LNCaP clone FGC (cell line): Measurements from ENCODE around the gene AGMO.

Experiments
- DNase-seq: peaks from one replicate; pipeline ENCODE4 v3.0.0-alpha.2; 2011; ENCODE audit warnings: low read depth
- H3K4me3 ChIP-seq: 2 replicates; pipeline ENCODE4 v1.5.1; 2011; ENCODE audit warnings: mild to moderate bottlenecking, low read depth, low read length, control low read depth
- CTCF ChIP-seq: IDR thresholded peaks from 2 replicates; pipeline ENCODE4 v1.5.1; 2012; ENCODE audit warnings: mild to moderate bottlenecking; ENCODE audit not compliant: control insufficient read depth, insufficient read depth; ENCODE audit errors: extremely low read depth

Gene AGMO

GRCh38 chr7:15452670-15453069 is 109.1 kb downstream of the AGMO start:
- no peak for DNase-seq
- no peak for TF ChIP-seq CTCF
- no peak overlapping the region for H3K4me3 ChIP-seq

- no peak overlapping the region for H3K4me3 ChIP-seq
- no peak for DNase-seq
- no peak for TF ChIP-seq CTCF
These were observed 115.1 kb downstream of the AGMO start for GRCh38 chr7:15446722-15447121.

GRCh38 chr7:15446280-15446679 is 115.5 kb downstream of the AGMO start:
- H3K4me3 ChIP-seq = no peak overlapping the region
- no peak for DNase-seq
- TF ChIP-seq CTCF = no peak

GRCh38 chr7:15441915-15442314 is 119.9 kb downstream of the AGMO start:
- no peak for TF ChIP-seq CTCF
- H3K4me3 ChIP-seq = no peak overlapping the region
- no peak for DNase-seq

- no peak overlapping the region for H3K4me3 ChIP-seq
- DNase-seq = no peak
- no peak for TF ChIP-seq CTCF
These were observed 121.3 kb downstream of the AGMO start for GRCh38 chr7:15440482-15440881.

GRCh38 chr7:15439853-15440252 is 122.0 kb downstream of the AGMO start:
- DNase-seq = no peak
- TF ChIP-seq CTCF = no peak
- no peak overlapping the region for H3K4me3 ChIP-seq

GRCh38 chr7:15433151-15433550 is 128.7 kb downstream of the AGMO start:
- H3K4me3 ChIP-seq = no peak overlapping the region
- no peak for DNase-seq
- TF ChIP-seq CTCF = no peak
